ENCODE data around the gene ATP11C.
"Not testable (repeated sequence)": the region's sequence is repeated elsewhere in the genome, so short reads cannot be mapped to it uniquely, and the experiment has no call there.

ATP11C gene

DNA sequence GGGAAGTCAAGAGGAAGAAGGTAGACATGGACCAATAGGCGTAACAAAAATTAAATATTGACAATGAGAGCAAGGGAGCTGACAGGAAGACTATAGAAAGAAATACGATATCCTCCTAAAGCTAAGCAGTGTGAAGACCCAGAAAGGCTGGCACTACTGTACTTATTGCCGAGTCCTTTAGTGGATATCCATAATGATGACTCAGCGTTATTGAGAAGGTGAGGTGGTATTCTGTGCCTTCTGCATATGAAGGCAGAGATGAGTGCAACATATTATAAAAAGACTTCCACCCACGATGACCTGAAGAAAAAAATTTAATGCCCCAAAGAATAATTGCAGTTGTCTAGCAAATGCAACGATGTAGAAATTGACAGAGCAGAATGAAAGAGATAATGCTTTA is 211.9 kb downstream of the ATP11C start:
- no peak for DNase-seq (ENCODE audit: low spot score)

DNA sequence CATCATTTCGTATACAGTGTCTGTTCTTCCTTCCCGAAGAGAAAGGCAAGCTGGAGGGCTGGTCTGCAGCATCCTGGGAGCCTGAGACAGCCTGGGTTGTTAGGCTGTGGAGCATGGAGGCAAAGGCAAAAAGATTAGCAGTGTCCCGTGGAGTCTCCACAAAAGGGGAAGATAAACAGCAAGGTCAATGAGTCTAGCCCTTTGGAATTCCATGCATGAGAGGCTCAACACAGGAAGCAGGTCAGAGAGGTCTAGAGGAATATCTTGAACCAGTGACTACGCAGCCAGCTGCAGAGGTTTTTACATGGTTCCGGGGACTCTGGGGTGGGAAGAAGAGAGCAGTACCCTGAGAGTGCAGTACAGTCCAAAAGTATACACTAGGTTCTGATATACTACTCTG is 212.7 kb downstream of the ATP11C start:
- DNase-seq (ENCODE audit: low spot score) = peak; percentile 34

DNA sequence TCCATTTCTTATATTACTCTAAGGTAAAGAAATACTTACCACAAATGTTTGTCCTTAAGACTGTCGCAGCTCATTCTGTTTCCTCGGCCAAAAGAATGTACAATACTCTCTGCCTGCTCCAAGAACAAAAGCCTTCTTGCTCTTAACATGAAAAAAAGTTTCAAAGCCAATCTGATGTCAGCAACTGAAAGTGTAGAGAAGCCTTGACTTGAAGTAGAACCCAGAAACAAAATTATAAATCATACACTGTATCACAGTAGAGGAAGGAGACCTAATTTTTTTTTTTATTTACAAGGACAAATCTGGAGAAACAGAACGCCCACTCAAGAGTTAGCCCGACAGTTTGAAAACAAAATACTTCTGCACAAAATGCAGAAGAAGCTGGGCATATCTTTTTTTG is 224.8 kb downstream of the ATP11C start, which contains the start of gene MCF2:
MCF2 (minus strand) TSS at position 101 of the 400 bp plus-strand sequence. CDS start 56,423 bp downstream, outside the sequence.
- no peak for DNase-seq (ENCODE audit: low spot score)

DNA sequence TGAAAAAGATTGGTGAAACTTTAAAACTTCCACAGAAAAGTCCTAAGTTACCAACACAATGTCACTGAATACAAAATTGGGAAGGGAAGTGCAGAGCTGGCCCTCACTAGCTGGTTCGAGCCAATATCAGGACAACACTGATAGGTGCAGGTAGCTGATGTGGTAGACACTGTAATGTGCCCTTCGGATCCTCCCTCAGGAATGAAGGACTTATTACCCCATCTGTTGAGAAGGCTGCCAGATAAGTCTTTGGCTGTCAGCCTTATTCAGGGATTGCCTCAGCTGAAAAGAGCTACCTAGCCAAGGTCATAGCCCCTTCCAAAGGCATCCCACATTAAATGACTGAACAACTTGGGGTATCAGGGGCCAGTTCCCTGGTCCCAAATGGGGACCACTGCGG is 230.2 kb downstream of the ATP11C start:
- no peak for DNase-seq (ENCODE audit: low spot score)

DNA sequence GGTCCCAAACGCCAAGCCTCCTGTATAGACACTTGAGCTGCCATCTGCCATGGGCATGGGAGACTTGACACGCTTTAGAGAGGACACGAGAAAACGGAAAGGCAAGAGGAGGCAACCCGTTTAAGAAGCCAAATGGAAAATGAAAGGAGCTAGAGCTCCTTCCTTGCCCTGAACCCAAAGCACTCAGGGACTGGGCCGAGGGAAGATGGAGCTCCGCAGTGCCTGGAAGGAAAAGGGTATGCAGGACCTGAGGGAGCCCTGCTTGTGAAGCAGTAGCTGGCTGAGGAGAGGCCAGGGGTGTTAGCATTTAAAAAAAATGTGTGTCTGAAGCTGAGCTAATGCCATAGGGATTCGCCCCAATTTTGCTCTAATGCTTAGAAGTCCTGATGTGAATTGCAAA is 239.9 kb downstream of the ATP11C start:
- no peak for DNase-seq (ENCODE audit: low spot score)

DNA sequence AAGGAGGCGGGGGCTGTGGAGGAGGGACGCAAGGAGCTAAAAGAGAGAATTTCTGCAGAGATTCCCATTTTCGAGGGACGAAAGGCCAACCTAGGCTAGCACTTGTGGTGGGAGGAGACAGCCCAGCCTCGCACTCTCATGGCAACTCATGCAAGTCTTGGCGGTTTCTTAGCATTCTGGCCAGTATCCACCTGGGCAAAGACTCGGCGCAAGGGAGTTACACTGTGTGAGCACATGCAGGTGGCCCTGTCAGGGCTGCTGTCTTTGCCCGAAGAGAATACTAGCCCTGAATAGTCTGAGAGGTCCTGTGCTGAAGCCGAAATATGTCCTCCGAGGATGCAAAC is 240.4 kb downstream of the ATP11C start:
- no peak for DNase-seq (ENCODE audit: low spot score)

DNA sequence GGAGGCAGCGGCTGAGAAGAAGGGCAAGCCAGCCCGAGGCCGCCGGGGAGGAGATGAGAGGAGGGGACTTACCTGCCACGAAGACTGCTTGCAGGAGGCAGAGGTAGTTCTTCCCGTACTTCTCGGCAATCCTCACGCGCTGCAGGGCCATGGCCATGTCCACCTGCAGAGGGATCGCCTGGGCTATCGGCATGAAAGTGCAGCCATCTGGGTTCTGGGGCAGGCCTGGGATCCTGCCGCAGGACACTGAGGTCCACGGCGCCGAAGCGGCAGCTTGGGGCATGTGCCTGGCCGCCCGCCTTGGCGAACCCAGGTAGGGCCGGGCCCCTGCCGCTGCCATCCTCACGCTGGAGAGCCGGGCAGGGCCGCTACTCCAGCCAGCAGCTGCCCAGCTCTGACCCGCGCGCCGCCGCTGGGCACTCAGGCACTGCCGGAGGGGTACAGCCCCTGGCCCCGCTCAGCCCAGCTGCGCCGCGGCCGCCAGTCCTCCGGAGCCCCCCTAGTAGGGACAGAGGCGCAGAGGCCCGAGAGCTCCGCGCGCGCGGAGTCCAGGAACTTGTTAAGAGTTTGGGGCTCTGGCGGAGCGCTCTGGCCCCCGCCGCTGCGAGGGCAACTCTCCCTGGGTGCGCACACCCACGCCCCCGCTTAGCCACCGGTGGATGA is 240.9 kb downstream of the ATP11C start:
- DNase-seq (ENCODE audit: low spot score) = no peak

DNA sequence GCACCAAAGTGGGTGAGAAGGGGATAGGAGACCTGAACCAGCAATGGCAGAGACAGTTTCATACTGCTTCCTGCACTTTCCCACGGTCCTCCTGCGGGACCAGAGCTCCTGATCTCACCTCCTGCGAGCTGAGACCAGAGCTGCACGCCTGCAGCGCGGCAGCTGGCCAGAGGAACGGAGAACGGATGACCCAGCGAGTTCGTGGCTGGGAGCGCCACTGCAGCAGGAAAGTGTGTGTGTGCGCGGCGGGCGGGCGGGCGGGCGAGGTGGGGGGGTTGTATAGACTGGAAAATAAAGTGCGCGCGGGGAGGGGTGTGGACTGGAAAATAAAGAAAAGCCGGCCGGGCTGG is 241.4 kb downstream of the ATP11C start:
- DNase-seq (ENCODE audit: low spot score) = no peak

DNA sequence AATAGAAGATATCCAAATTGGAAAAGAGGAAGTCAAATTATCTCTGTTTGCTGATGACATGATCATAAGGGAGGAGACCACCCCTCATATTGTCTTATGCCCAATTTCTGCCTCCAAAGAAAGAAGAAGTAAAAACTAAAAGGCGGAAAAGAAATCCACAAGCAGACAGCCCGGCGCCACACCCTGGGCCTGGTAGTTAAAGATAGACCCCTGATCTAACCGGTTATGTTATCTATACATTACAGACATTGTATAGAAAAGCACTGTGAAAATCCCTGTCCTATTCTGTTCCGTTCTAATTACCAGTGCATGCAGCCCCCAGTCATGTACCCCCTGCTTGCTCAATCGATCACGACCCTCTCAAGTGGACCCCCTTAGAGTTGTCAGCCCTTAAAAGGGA is 247.7 kb downstream of the ATP11C start:
- not testable (repeated sequence) for DNase-seq (ENCODE audit: low spot score)

DNA sequence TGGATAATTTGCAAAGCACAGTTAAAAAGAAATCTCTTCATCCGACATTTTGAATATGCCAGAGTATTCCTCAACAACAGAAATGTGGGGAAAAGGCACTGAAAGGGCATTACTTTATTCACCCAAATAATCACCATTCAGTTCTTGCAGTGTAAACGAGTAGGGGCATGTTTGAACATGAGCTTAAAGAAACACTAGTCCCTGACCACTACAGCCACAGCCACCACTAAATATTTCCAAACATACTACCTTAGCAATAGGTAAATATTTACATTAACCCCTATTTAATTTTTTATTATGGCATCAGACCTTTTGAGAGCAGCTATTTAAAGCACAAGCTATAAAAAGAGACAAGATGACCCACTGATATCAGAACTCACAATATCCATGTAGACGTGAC is 252.5 kb downstream of the ATP11C start:
- DNase-seq (ENCODE audit: low spot score) = no peak

Measured in hepatic stellate cell (primary cell).